HCT116 (cell line): ENCODE data around the gene STAT2. TPM values are rescaled to one million over a fixed set of nuclear protein-coding genes. Genes with fewer than 3 reads are reported as not detected.

Experiments used
- ATAC-seq: fragments of 200-7000 bp; cut with Tn5 transposase; 2 replicates; pipeline ENCODE4 v1.9.1; 2020; ENCODE audit warnings: mild to moderate bottlenecking, moderate library complexity
- BruUV-seq: library from RNA; stranded (reverse); fragments of 400-500 nt; replicated peaks from 2 replicates; lab custom pipeline; 2021; lab: Mats Ljungman, UMichigan
- CTCF ChIA-PET: fragments of 300-600 bp; sonication (Branson Sonifier 250); formaldehyde crosslinking; loops from one replicate; lab custom pipeline; 2021; ENCODE audit warnings: antibody characterized with exemption; lab: Charles Lee
- POLR2A ChIA-PET: fragments of 300-600, 350-600 bp; sonication (Branson Sonifier 250); formaldehyde crosslinking; loops from one replicate; lab custom pipeline; 2021; ENCODE audit warnings: antibody characterized with exemption; lab: Charles Lee
- RAD21 ChIA-PET, 2 experiments: fragments of 300-600 bp; sonication (Branson Sonifier 250); formaldehyde crosslinking; loops; one replicate each; lab custom pipeline; 2023; ENCODE audit warnings: low total read pairs in 2 of 2; ENCODE audit not compliant: uncharacterized antibody in 2 of 2, unreplicated experiment in 2 of 2, low non-redundant PET in 1 of 2; lab: Charles Lee
- DNase-seq: peaks from one replicate; pipeline ENCODE4 v3.0.0-alpha.2; 2010; ENCODE audit warnings: low read depth, low spot score
- H2AFZ ChIP-seq: fragments of 200-600 bp; shearing (Covaris generic), sonication (generic); 2 replicates; pipeline ENCODE4 v1.6.1; 2017; ENCODE audit warnings: low read depth, mixed run types, mixed read lengths, antibody characterized with exemption, low read length; ENCODE audit not compliant: poor library complexity, severe bottlenecking
- H3K27ac ChIP-seq: 2 replicates; pipeline ENCODE4 v1.5.1; 2012; ENCODE audit warnings: low read depth, low read length
- H3K27me3 ChIP-seq: fragments of 200-600 bp; sonication (generic); 2 replicates; pipeline ENCODE4 v1.6.1; 2016; ENCODE audit warnings: mixed run types, low read length, mixed read lengths; ENCODE audit not compliant: insufficient read depth
- H3K36me3 ChIP-seq, 2 experiments: fragments of 200-500 bp in 1 of 2; fragments of 200-600 bp in 1 of 2; sonication (Bioruptor generic) in 1 of 2; sonication (generic) in 1 of 2; 2 replicates each; pipeline versions ENCODE4 v1.5.1 to v1.6.1; 2014 to 2016; ENCODE audit warnings: low read length in 2 of 2, inconsistent platforms in 1 of 2, mixed read lengths in 1 of 2, mixed run types in 1 of 2; ENCODE audit not compliant: insufficient read depth in 2 of 2, control insufficient read depth in 1 of 2
- H3K4me1 ChIP-seq, 2 experiments: fragments of 200-600 bp in 1 of 2; sonication (generic) in 1 of 2; 2 replicates each; pipeline versions ENCODE4 v1.5.1 to v1.6.1; 2012 to 2017; ENCODE audit warnings: low read length in 2 of 2, inconsistent platforms in 1 of 2, mild to moderate bottlenecking in 1 of 2, mixed read lengths in 1 of 2, mixed run types in 1 of 2, moderate library complexity in 1 of 2; ENCODE audit not compliant: insufficient read depth in 2 of 2, control insufficient read depth in 1 of 2
- H3K4me2 ChIP-seq: fragments of 200-600 bp; sonication (generic); 2 replicates; pipeline ENCODE4 v1.6.1; 2017; ENCODE audit warnings: mixed run types, low read length, mixed read lengths
- H3K4me3 ChIP-seq, 2 experiments: fragments of 200-600 bp in 1 of 2; sonication (generic) in 1 of 2; replicated peaks in 1 of 2; 2 replicates each; pipeline ENCODE4 v1.5.1; 2011 to 2016; ENCODE audit warnings: low read length in 2 of 2, control low read depth in 1 of 2, low read depth in 1 of 2, mild to moderate bottlenecking in 1 of 2, mixed read lengths in 1 of 2, mixed run types in 1 of 2
- H3K79me2 ChIP-seq: fragments of 200-600 bp; sonication (generic); 2 replicates; pipeline ENCODE4 v1.6.1; 2017; ENCODE audit warnings: mild to moderate bottlenecking, mixed run types, low read length, moderate library complexity, mixed read lengths; ENCODE audit not compliant: insufficient read depth
- H3K9ac ChIP-seq: fragments of 200-600 bp; sonication (generic); 2 replicates; pipeline ENCODE4 v1.6.1; 2016; ENCODE audit warnings: low read length, mixed read lengths
- H3K9me2 ChIP-seq: fragments of 200-600 bp; sonication (generic), shearing (Covaris generic); 2 replicates; pipeline ENCODE4 v1.6.1; 2017; ENCODE audit warnings: mixed run types, mild to moderate bottlenecking, moderate library complexity; ENCODE audit not compliant: insufficient read depth
- H3K9me3 ChIP-seq, 2 experiments: fragments of 200-500 bp in 1 of 2; fragments of 200-600 bp in 1 of 2; sonication (Bioruptor generic) in 1 of 2; sonication (generic) in 1 of 2; 2 replicates each; pipeline ENCODE4 v1.6.1; 2014 to 2017; ENCODE audit warnings: low read length in 2 of 2, mixed read lengths in 2 of 2, inconsistent platforms in 1 of 2, low read depth in 1 of 2, mild to moderate bottlenecking in 1 of 2, mixed run types in 1 of 2, moderate library complexity in 1 of 2; ENCODE audit not compliant: control insufficient read depth in 1 of 2, insufficient read depth in 1 of 2
- H4K20me1 ChIP-seq: fragments of 200-600 bp; sonication (generic), shearing (Covaris generic); 2 replicates; pipeline ENCODE4 v1.6.1; 2017; ENCODE audit warnings: mixed run types, mild to moderate bottlenecking, moderate library complexity; ENCODE audit not compliant: insufficient read depth
- ATF3 ChIP-seq: IDR thresholded peaks from 2 replicates; pipeline ENCODE4 v1.6.1; 2012
- CBX3 ChIP-seq: IDR thresholded peaks from 2 replicates; pipeline ENCODE4 v1.6.1; 2012; ENCODE audit warnings: low read depth
- CEBPB ChIP-seq: IDR thresholded peaks from 2 replicates; pipeline ENCODE4 v1.6.1; 2012; ENCODE audit warnings: low read depth
- CTCF ChIP-seq, 3 experiments: fragments of 200-600 bp in 1 of 3; sonication (generic) in 1 of 3; IDR thresholded peaks in 2 of 3; conservative IDR thresholded peaks in 1 of 3; 2 replicates each; pipeline ENCODE4 v1.5.1; 2012 to 2017; ENCODE audit warnings: low read depth in 2 of 3, low read length in 2 of 3, antibody characterized with exemption in 1 of 3, borderline replicate concordance in 1 of 3, control low read depth in 1 of 3, mild to moderate bottlenecking in 1 of 3, mixed read lengths in 1 of 3, mixed run types in 1 of 3, moderate library complexity in 1 of 3; ENCODE audit not compliant: insufficient read depth in 1 of 3
- EGR1 ChIP-seq: IDR thresholded peaks from 2 replicates; pipeline ENCODE4 v1.6.1; 2012; ENCODE audit warnings: low read depth
- JUND ChIP-seq: IDR thresholded peaks from 2 replicates; pipeline ENCODE4 v1.6.1; 2012
- POLR2AphosphoS5 ChIP-seq: IDR thresholded peaks from 2 replicates; pipeline ENCODE4 v1.6.1; 2011; ENCODE audit warnings: mild to moderate bottlenecking, low read depth, low read length, moderate library complexity
- RAD21 ChIP-seq: IDR thresholded peaks from 2 replicates; pipeline ENCODE4 v1.6.1; 2012; ENCODE audit warnings: low read depth, mild to moderate bottlenecking
- SIN3A ChIP-seq: IDR thresholded peaks from 2 replicates; pipeline ENCODE4 v1.6.1; 2012; ENCODE audit warnings: low read depth
- SRF ChIP-seq: IDR thresholded peaks from 2 replicates; pipeline ENCODE4 v1.6.1; 2012; ENCODE audit warnings: low read depth
- TCF7L2 ChIP-seq: IDR thresholded peaks from 2 replicates; pipeline ENCODE4 v1.7.0; 2011; ENCODE audit warnings: borderline replicate concordance, inconsistent platforms; ENCODE audit not compliant: insufficient read depth, insufficient read length; ENCODE audit errors: extremely low read depth
- YY1 ChIP-seq: IDR thresholded peaks from 2 replicates; pipeline ENCODE4 v1.6.1; 2011; ENCODE audit warnings: low read length, low read depth, moderate library complexity, mild to moderate bottlenecking; ENCODE audit not compliant: insufficient replicate concordance; ENCODE audit errors: extremely low read depth
- ZBTB33 ChIP-seq: IDR thresholded peaks from 2 replicates; pipeline ENCODE4 v1.6.1; 2011; ENCODE audit warnings: mild to moderate bottlenecking, low read length, moderate library complexity; ENCODE audit not compliant: insufficient replicate concordance; ENCODE audit errors: extremely low read depth
- intact Hi-C: fragments of 100-400 bp; cut with micrococcal nuclease; formaldehyde crosslinking; loops from 2 replicates; pipeline ENCODE4 v1.10.0; 2022
- total RNA-seq: library from RNA; stranded (reverse); gene quantifications from one replicate; pipeline ENCODE4 v1.2.1, GENCODE V29; 2021; ENCODE audit not compliant: unreplicated experiment

STAT2 gene
- total RNA-seq, 1 experiment from 2014 or later, result 53.1 TPM

GRCh38 chr12:56317675-56318074 lies 42.2 kb downstream of the STAT2 start:
- DNase-seq (no peak), ATAC-seq (no peak)
- Histone ChIP-seq H3K9me2 (no peaks in the 10 kb centered on the region), H3K79me2 (peaks cover 19% of the 10 kb centered on the region), H3K27me3 (no peaks in the 10 kb centered on the region), H3K4me1 (peaks cover 6 to 16% of the 10 kb centered on the region in 2 experiments; a peak in 3 of 4 replicates), H3K9ac (no peak overlapping the region), H2AFZ (no peak overlapping the region), H3K4me2 (no peak overlapping the region), H3K27ac (no peak overlapping the region), H4K20me1 (no peaks in the 10 kb centered on the region), H3K36me3 (peaks cover 4 to 9% of the 10 kb centered on the region in 2 experiments; a peak in 3 of 4 replicates), H3K4me3 (no peak overlapping the region), H3K9me3 (no peaks in the 10 kb centered on the region)
- intact Hi-C loops, result loop anchor here (5.0 kb wide), 1 partner anchor 145 kb away; no protein-coding TSS in a partner anchor
- CTCF ChIA-PET, result interaction anchor here (2.7 kb wide), 1 partner anchor 146 kb away, joined by 17 read pairs; no protein-coding TSS in a partner anchor
- BruUV-seq, result no TSS peak
- TF ChIP-seq POLR2AphosphoS5, result no peak
- peak in 1 of 3 experiments; percentile 23; a peak in 2 of 6 replicates for TF ChIP-seq CTCF (IDR thresholded peaks at IDR 0.05 in 2 of 3, conservative IDR thresholded peaks at IDR 0.05 in 1 of 3; ENCODE audit: borderline replicate concordance in 1 of 3, insufficient read depth in 1 of 3, low read depth in 2 of 3, low read length in 2 of 3)
- RAD21 ChIA-PET, result no interaction called here
- POLR2A ChIA-PET, result no interaction called here

GRCh38 chr12:56315622-56316473 lies 44.1 kb downstream of the STAT2 start, which contains the start of gene CNPY2:
Gene CNPY2 (minus strand): TSS chr12:56315988. CDS start chr12:56315217, 771 bp downstream.
- CTCF ChIA-PET, result interaction anchor here (0.6 to 2.7 kb wide), 9 partner anchors 17 to 321 kb away, joined by 3 to 17 read pairs (median 5); partner anchors contain the start of genes COQ10A, PAN2 and STAT2
- H3K79me2 ChIP-seq, result peaks cover 19% of the 10 kb centered on the region
- intact Hi-C loops, result loop anchor here (1.0 to 5.0 kb wide), 2 partner anchors 16 to 146 kb away; partner anchors contain the start of gene CS
- no peak for TF ChIP-seq ATF3
- TF ChIP-seq RAD21, result peak; percentile 67
- no peak for TF ChIP-seq SRF
- peak; percentile 54; the same call in 1 of the 2 replicates for TF ChIP-seq SIN3A
- TF ChIP-seq JUND, result no peak
- TF ChIP-seq EGR1, result no peak
- TF ChIP-seq CBX3, result no peak
- peak; percentile 70 for TF ChIP-seq TCF7L2
- peak; percentile 94 for TF ChIP-seq ZBTB33
- TF ChIP-seq YY1, result peak; percentile 67
- no peak for TF ChIP-seq CEBPB

More at GRCh38 chr12:56315622-56316473, 44.1 kb downstream of the STAT2 start, which contains the start of gene CNPY2:
- peak within 1 kb of the TSS; percentile 95 to 99 for H3K4me3 ChIP-seq
- H3K9me3 ChIP-seq, result no peaks in the 10 kb centered on the region
- no peak within 1 kb of the TSS for H2AFZ ChIP-seq
- H3K9me2 ChIP-seq, result no peaks in the 10 kb centered on the region
- ATAC-seq (peak; percentile 92), DNase-seq (peak; percentile 99)
- H3K36me3 ChIP-seq, result peaks cover 6 to 9% of the 10 kb centered on the region in 2 experiments; a peak in 3 of 4 replicates
- peak within 1 kb of the TSS; percentile 79 for H3K27ac ChIP-seq
- POLR2A ChIA-PET, result interaction anchor here (0.9 to 1.7 kb wide), 7 partner anchors 17 to 148 kb away, joined by 3 to 15 read pairs (median 4); partner anchors contain the start of genes PAN2, RNF41 and STAT2
- peak within 1 kb of the TSS; percentile 97 for H3K9ac ChIP-seq
- RAD21 ChIA-PET, result interaction anchor here in 1 of 2 experiments (0.9 to 1.5 kb wide), 2 partner anchors 44 to 148 kb away, joined by 3 to 7 read pairs; partner anchors contain the start of gene STAT2
- H3K4me2 ChIP-seq, result peak within 1 kb of the TSS; percentile 95
- H4K20me1 ChIP-seq, result no peaks in the 10 kb centered on the region
- BruUV-seq, result no TSS peak
- no peaks in the 10 kb centered on the region for H3K27me3 ChIP-seq
- peaks cover 6 to 16% of the 10 kb centered on the region in 2 experiments; a peak in 3 of 4 replicates for H3K4me1 ChIP-seq
